Esophagus squamous epithelium (tissue), 4 donors: ENCODE measurements around the gene RASA4B.
"Not testable (repeated sequence)": the region's sequence is repeated elsewhere in the genome, so short reads cannot be mapped to it uniquely, and the experiment has no call there.

ENCODE experiments used
- POLR2A ChIP-seq, 4 donors: fragments of 450-650 bp; IDR thresholded peaks; one replicate each; pipeline ENCODE4 v1.6.1; 2017; ENCODE audit warnings: antibody characterized with exemption in 4 of 4, mild to moderate bottlenecking in 4 of 4, moderate library complexity in 3 of 4
- TF ChIP-seq, protein P1 (sequence below), 6 experiments: fragments of 450-650 bp in 4 of 6; fragments of 200-600 bp in 2 of 6; sonication (generic) in 2 of 6; IDR thresholded peaks; one replicate each; pipeline ENCODE4 v1.5.1; 2016 to 2019; ENCODE audit warnings: antibody characterized with exemption in 6 of 6, mild to moderate bottlenecking in 4 of 6, moderate library complexity in 4 of 6

GRCh38 chr7:102542771-102543170, 25.2 kb upstream of the RASA4B start:
- TF ChIP-seq, protein P1, sequence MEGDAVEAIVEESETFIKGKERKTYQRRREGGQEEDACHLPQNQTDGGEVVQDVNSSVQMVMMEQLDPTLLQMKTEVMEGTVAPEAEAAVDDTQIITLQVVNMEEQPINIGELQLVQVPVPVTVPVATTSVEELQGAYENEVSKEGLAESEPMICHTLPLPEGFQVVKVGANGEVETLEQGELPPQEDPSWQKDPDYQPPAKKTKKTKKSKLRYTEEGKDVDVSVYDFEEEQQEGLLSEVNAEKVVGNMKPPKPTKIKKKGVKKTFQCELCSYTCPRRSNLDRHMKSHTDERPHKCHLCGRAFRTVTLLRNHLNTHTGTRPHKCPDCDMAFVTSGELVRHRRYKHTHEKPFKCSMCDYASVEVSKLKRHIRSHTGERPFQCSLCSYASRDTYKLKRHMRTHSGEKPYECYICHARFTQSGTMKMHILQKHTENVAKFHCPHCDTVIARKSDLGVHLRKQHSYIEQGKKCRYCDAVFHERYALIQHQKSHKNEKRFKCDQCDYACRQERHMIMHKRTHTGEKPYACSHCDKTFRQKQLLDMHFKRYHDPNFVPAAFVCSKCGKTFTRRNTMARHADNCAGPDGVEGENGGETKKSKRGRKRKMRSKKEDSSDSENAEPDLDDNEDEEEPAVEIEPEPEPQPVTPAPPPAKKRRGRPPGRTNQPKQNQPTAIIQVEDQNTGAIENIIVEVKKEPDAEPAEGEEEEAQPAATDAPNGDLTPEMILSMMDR (IDR thresholded peaks at IDR 0.05) = not testable (repeated sequence)
- TF ChIP-seq POLR2A (IDR thresholded peaks at IDR 0.05) = not testable (repeated sequence)
